Left lung (tissue), 10 donors: ENCODE measurements around the gene EPPIN. TPM values are rescaled to one million over a fixed set of nuclear protein-coding genes. Genes with fewer than 3 reads are reported as not detected.

ENCODE experiments used
- ATAC-seq: fragments of 200-7000 bp; cut with Tn5 transposase; one replicate; pipeline ENCODE4 v1.9.1; 2020; ENCODE audit warnings: moderate library complexity
- DNase-seq, 4 donors: peaks; one replicate each; pipeline ENCODE4 v3.0.0-alpha.2; 2013 to 2020
- H3K27ac ChIP-seq, 2 donors: fragments of 200-600 bp; sonication (generic) in 1 of 2; one replicate each; pipeline versions ENCODE4 v1.5.0 to v1.8.0; 2020 to 2021
- H3K27me3 ChIP-seq, 2 donors: fragments of 200-600 bp; sonication (generic) in 1 of 2; one replicate each; pipeline versions ENCODE4 v1.5.0 to v1.8.0; 2020 to 2021
- H3K36me3 ChIP-seq, 2 donors: fragments of 200-600 bp; sonication (generic) in 1 of 2; one replicate each; pipeline versions ENCODE4 v1.5.0 to v1.8.0; 2020 to 2021
- H3K4me1 ChIP-seq, 2 donors: fragments of 200-600 bp; one replicate each; pipeline ENCODE4 v1.8.0; 2021
- H3K4me3 ChIP-seq, 2 donors: fragments of 200-600 bp; sonication (generic) in 1 of 2; one replicate each; pipeline versions ENCODE4 v1.5.0 to v1.8.0; 2020 to 2021; ENCODE audit warnings: mild to moderate bottlenecking in 1 of 2
- H3K9me3 ChIP-seq, 2 donors: fragments of 200-600 bp; sonication (generic) in 1 of 2; one replicate each; pipeline versions ENCODE4 v1.5.0 to v1.8.0; 2020 to 2021
- CTCF ChIP-seq, 2 donors: fragments of 200-600 bp; sonication (generic) in 1 of 2; IDR thresholded peaks; one replicate each; pipeline versions ENCODE4 v1.5.0 to v1.8.0; 2021; ENCODE audit warnings: antibody characterized with exemption in 2 of 2
- intact Hi-C, 2 donors: fragments of 100-400 bp; cut with DNase I; formaldehyde crosslinking; loops; one replicate each; pipeline versions ENCODE4 v1.11.2 to v1.14.2; 2022
- polyA plus RNA-seq, 6 donors: library from polyadenylated mRNA; unstranded; fragments of 120-200 nt; gene quantifications; one replicate each; pipeline ENCODE4 v1.2.1, GENCODE V29; 2013; ENCODE audit not compliant: insufficient read length in 6 of 6
- total RNA-seq, 2 donors: library from RNA; stranded (reverse); fragmentation: NEBNext Ultra II Directional; extraction: Animal tissue kit (Norgen Biotek cat#: 25700); gene quantifications; one replicate each; pipeline ENCODE4 v1.2.1, GENCODE V29; 2021
- donor health status: DM: no; HTN: yes; CAD: no.
- donor health status: DM: no; HTN: no; CAD: no.

EPPIN gene
- total and polyA plus RNA-seq, 8 donors = 0.10 to 0.37 (median 0.20) TPM; not detected in 2

DNA sequence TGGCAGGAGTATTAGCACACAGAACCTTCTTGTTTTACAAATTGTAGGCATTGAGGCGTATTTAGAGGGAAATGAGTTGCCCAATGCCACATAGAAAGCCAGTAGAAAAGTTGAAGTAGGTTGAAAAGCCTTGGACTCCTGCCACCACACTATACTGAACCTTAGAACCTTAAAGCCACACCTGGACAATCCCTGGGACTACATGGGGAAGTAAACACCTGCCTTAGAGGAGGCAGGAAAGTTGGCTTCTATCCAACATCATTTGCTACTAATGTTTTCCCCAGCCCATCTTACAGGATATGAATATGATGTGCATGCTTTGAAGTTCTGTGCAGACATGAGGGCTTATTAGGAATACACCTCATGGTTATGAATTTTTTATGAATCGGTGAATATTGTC lies 5.3 kb upstream of the EPPIN start:
- ATAC-seq = no peak

DNA sequence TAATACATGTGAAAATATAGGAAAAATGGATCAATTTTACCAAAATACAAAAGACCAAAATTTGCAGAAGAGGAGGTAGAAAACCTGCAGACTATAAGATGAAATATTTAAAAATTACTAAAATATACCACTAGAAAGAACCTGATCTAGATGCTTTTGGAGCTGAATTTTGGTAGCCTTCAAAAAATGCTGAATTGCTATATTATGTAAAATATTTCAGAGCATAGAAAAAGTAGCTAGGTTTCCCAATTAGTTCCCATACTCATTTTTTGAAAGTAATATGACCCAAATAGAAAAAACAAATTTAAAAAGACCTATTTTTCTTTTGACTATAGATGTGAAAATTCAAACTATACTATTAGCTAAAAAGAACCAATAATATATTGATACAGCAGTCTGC lies 3.6 kb upstream of the EPPIN start:
- H3K9me3 ChIP-seq = no peaks in the 10 kb centered on the region
- intact Hi-C loops = no loop called here

More for the DNA sequence above, 5.3 kb upstream of the EPPIN start:
- no peaks in the 10 kb centered on the region for H3K4me1 ChIP-seq
- no peak for TF ChIP-seq CTCF (IDR thresholded peaks at IDR 0.05)
- no peaks in the 10 kb centered on the region for H3K9me3 ChIP-seq
- no peak overlapping the region for H3K27ac ChIP-seq
- no peak overlapping the region for H3K4me3 ChIP-seq
- DNase-seq = no peak
- H3K27me3 ChIP-seq = peaks cover 0 to 10% of the 10 kb centered on the region in 2 donors
- H3K36me3 ChIP-seq = no peaks in the 10 kb centered on the region
- intact Hi-C loops = no loop called here

GRCh38 chr20:45548410-45548809 lies 1.2 kb upstream of the EPPIN start:
- DNase-seq (no peak), ATAC-seq (no peak)
- Histone ChIP-seq H3K36me3 (no peaks in the 10 kb centered on the region), H3K9me3 (no peaks in the 10 kb centered on the region), H3K4me1 (no peaks in the 10 kb centered on the region), H3K27me3 (peaks cover 0 to 22% of the 10 kb centered on the region in 2 donors), H3K27ac (no peak overlapping the region), H3K4me3 (no peak overlapping the region)
- no peak for TF ChIP-seq CTCF (IDR thresholded peaks at IDR 0.05)
- intact Hi-C loops = no loop called here

More for the DNA sequence above, 3.6 kb upstream of the EPPIN start:
- no peak for DNase-seq
- Histone ChIP-seq H3K4me3 (no peak overlapping the region), H3K36me3 (no peaks in the 10 kb centered on the region), H3K27ac (no peak overlapping the region), H3K27me3 (peaks cover 0 to 14% of the 10 kb centered on the region in 2 donors), H3K4me1 (no peaks in the 10 kb centered on the region)
- TF ChIP-seq CTCF (IDR thresholded peaks at IDR 0.05) = no peak
- no peak for ATAC-seq

DNA sequence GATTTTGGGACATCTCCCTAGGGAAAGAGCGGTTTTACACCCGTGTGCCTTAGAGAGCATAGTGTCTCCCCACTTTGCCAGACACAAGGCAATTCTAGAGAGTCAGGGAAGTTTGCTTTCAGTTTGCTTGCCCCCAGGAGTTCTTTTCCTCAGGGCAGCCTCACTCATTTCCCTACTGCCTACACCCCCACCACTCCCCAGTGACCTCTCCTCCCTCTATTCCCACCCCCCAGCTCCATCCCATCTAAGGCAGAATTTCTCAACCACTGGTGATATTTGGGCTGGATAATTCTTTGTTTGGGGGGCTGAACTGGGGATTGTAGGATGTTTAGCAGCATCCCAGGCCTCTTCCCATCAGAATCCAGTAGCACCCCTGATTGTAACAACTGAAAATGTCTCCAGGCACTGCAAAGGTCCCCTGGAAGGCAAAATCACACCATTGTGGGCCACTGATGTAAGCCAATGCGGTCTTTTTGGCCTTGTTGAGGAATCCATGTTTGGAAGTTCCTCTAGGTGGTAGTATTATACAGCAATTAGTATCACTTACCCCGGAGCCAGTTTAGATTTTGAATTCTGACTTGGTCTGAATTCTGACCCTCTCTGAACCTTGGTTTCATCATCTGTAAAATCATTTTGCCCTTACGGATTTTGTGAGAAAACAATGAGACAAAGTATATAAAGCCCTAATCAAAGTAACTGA lies 1.3 kb downstream of the EPPIN start:
- intact Hi-C loops = no loop called here
- no peaks in the 10 kb centered on the region for H3K9me3 ChIP-seq
- peak in 2 of 4 donors; percentile 1 to 31 for DNase-seq

More for the DNA sequence above, 1.3 kb downstream of the EPPIN start:
- Histone ChIP-seq H3K36me3 (no peaks in the 10 kb centered on the region), H3K4me1 (no peaks in the 10 kb centered on the region), H3K27me3 (peaks cover 0 to 24% of the 10 kb centered on the region in 2 donors), H3K27ac (no peak overlapping the region), H3K4me3 (no peak overlapping the region)
- peak; percentile 17 to 19 for TF ChIP-seq CTCF (IDR thresholded peaks at IDR 0.05)
- ATAC-seq = peak; percentile 93
